Esophagus muscularis mucosa (tissue), 4 donors: Measurements from ENCODE around the gene SRGAP3.

Experiments used
- CTCF ChIP-seq, 3 experiments: fragments of 200-600 bp in 2 of 3; fragments of 450-650 bp in 1 of 3; sonication (generic) in 2 of 3; IDR thresholded peaks; one replicate each; pipeline ENCODE4 v1.5.1; 2017 to 2019; ENCODE audit warnings: antibody characterized with exemption in 3 of 3, mild to moderate bottlenecking in 2 of 3, moderate library complexity in 1 of 3
- EP300 ChIP-seq: sonication (generic); formaldehyde crosslinking; IDR thresholded peaks from one replicate; pipeline ENCODE4 v1.6.1; 2017; ENCODE audit warnings: antibody characterized with exemption
- POLR2A ChIP-seq: fragments of 450-650 bp; IDR thresholded peaks from one replicate; pipeline ENCODE4 v1.6.1; 2017; ENCODE audit warnings: antibody characterized with exemption, moderate library complexity, mild to moderate bottlenecking, low read depth
- POLR2AphosphoS5 ChIP-seq, 2 donors: sonication (generic); formaldehyde crosslinking; IDR thresholded peaks; one replicate each; pipeline ENCODE4 v1.6.1; 2017; ENCODE audit warnings: antibody characterized with exemption in 2 of 2

DNA sequence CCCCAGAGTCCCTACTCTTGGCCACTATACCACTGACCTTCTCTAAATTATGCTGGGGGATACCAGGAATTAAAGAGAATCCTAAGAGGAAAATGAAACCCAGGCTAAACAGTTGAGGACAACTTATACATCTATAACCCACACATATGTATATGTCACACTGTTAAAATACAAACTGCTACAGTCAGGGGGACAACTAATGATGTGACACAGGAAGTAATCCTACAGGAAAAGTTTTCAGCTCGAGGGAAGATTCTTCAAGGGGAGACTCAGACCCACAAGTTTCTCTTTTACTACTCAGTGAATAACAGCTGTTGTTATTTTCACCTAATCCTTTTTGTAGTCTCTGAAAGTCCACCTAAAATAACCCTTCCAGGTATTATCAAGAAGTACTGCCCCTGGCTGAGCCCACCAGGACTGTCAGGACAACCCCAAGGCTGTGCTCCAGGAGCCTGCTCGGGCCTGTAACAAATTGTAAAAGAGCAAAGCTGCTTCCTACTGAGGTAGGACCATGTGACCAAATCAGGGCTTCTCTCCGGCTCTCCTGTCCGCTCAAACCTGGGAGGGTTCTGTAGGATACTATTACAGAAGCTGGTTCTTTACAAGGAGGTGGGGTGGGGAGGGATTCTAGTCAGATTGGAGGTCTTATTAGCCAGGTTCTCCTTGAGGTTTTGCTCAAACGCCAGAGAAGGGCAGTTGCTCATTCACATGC lies 91.6 kb downstream of the SRGAP3 start:
- TF ChIP-seq CTCF (IDR thresholded peaks at IDR 0.05) (no peak), POLR2A (no peak), EP300 (no peak), POLR2AphosphoS5 (IDR thresholded peaks at IDR 0.05) (no peak)
